Lower leg skin (tissue), 3 donors: ENCODE measurements around the gene DBI.

Experiments
- POLR2A ChIP-seq, 2 donors: fragments of 450-650 bp; IDR thresholded peaks; one replicate each; pipeline ENCODE4 v1.6.1; 2016 to 2017; ENCODE audit warnings: antibody characterized with exemption in 2 of 2, mild to moderate bottlenecking in 1 of 2, moderate library complexity in 1 of 2
- TF ChIP-seq, protein P1 (sequence below), 3 donors: fragments of 450-650 bp; IDR thresholded peaks; one replicate each; pipeline ENCODE4 v1.5.1; 2016; ENCODE audit warnings: antibody characterized with exemption in 3 of 3, mild to moderate bottlenecking in 3 of 3, moderate library complexity in 2 of 3

DNA sequence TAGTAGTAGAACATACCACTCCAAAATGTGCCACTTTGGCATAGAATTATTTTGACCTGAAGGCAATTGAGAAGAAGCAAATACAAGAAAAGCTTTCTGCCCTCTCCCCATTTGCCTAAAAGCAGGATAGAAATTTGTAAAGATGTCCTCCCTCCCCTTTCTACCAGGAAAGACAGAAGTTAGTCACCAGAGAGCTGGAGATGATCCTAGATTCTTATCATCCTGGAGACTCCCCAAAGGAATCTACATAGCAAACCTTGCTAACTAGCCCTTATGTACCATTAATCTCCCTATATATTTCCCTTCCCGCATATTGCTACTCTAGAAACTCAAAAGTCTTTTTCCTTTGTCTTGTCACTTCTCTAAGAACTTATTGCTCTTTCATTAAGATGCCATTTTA, 52.3 kb downstream of the DBI start:
- TF ChIP-seq, protein P1, sequence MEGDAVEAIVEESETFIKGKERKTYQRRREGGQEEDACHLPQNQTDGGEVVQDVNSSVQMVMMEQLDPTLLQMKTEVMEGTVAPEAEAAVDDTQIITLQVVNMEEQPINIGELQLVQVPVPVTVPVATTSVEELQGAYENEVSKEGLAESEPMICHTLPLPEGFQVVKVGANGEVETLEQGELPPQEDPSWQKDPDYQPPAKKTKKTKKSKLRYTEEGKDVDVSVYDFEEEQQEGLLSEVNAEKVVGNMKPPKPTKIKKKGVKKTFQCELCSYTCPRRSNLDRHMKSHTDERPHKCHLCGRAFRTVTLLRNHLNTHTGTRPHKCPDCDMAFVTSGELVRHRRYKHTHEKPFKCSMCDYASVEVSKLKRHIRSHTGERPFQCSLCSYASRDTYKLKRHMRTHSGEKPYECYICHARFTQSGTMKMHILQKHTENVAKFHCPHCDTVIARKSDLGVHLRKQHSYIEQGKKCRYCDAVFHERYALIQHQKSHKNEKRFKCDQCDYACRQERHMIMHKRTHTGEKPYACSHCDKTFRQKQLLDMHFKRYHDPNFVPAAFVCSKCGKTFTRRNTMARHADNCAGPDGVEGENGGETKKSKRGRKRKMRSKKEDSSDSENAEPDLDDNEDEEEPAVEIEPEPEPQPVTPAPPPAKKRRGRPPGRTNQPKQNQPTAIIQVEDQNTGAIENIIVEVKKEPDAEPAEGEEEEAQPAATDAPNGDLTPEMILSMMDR (IDR thresholded peaks at IDR 0.05) = no peak
- no peak for TF ChIP-seq POLR2A (IDR thresholded peaks at IDR 0.05)
